ENCODE data around the gene TAF1D. TPM values are rescaled to one million over a fixed set of nuclear protein-coding genes. Genes with fewer than 3 reads are reported as not detected.

TAF1D gene
- total RNA-seq, 1 donor from 2014 or later, result 83.2 TPM

- Histone ChIP-seq H3K36me3 (peaks cover 10% of the 10 kb centered on the region), H3K27me3 (ENCODE audit: low read depth) (no peaks in the 10 kb centered on the region), H3K27ac (no peak overlapping the region), H3K9me3 (no peaks in the 10 kb centered on the region), H3K4me1 (peaks cover 29% of the 10 kb centered on the region), H3K4me3 (no peak overlapping the region)
- intact Hi-C loops (cut with DNase I), result no loop called here
- no peak for ATAC-seq
- DNase-seq, result no peak
- no peak for TF ChIP-seq CTCF (IDR thresholded peaks at IDR 0.05)
Observed at GRCh38 chr11:93744669-93745004, 3.3 kb upstream of the TAF1D start.

- Histone ChIP-seq H3K4me1 (peaks cover 43% of the 10 kb centered on the region), H3K9me3 (no peaks in the 10 kb centered on the region), H3K27ac (no peak overlapping the region), H3K4me3 (no peak overlapping the region), H3K27me3 (ENCODE audit: low read depth) (no peaks in the 10 kb centered on the region), H3K36me3 (peaks cover 20% of the 10 kb centered on the region)
- intact Hi-C loops (cut with DNase I), result no loop called here
- DNase-seq (peak; percentile 47), ATAC-seq (no peak)
- no peak for TF ChIP-seq CTCF (IDR thresholded peaks at IDR 0.05)
Observed at GRCh38 chr11:93743291-93743690, 2.0 kb upstream of the TAF1D start.

GRCh38 chr11:93741882-93742226, 559 bp upstream of the TAF1D start:
- no peak for DNase-seq
- Histone ChIP-seq H3K27ac (peak overlapping the region; percentile 94), H3K4me1 (peaks cover 55% of the 10 kb centered on the region), H3K4me3 (peak overlapping the region; percentile 84), H3K27me3 (ENCODE audit: low read depth) (no peaks in the 10 kb centered on the region), H3K9me3 (no peaks in the 10 kb centered on the region), H3K36me3 (peaks cover 34% of the 10 kb centered on the region)
- peak; percentile 75 to 80 for ATAC-seq
- intact Hi-C loops (cut with DNase I), result no loop called here
- TF ChIP-seq CTCF (IDR thresholded peaks at IDR 0.05), result no peak

- Histone ChIP-seq H3K27me3 (ENCODE audit: low read depth) (no peaks in the 10 kb centered on the region), H3K9me3 (no peaks in the 10 kb centered on the region), H3K4me3 (peak overlapping the region; percentile 84), H3K27ac (peak overlapping the region; percentile 94), H3K4me1 (peaks cover 53% of the 10 kb centered on the region), H3K36me3 (peaks cover 46% of the 10 kb centered on the region)
- DNase-seq (peak; percentile 77), ATAC-seq (peak; percentile 76 to 80)
- intact Hi-C loops (cut with DNase I), result no loop called here
- no peak for TF ChIP-seq CTCF (IDR thresholded peaks at IDR 0.05)
Observed at GRCh38 chr11:93740730-93741093, 583 bp downstream of the TAF1D start.

- Histone ChIP-seq H3K36me3 (peaks cover 51% of the 10 kb centered on the region), H3K4me1 (peaks cover 51% of the 10 kb centered on the region), H3K27ac (peak overlapping the region; percentile 94)
Observed at GRCh38 chr11:93740031-93740729, 1.1 kb downstream of the TAF1D start.

More at GRCh38 chr11:93740031-93740729, 1.1 kb downstream of the TAF1D start:
- DNase-seq, result peak; percentile 56
- no peak for TF ChIP-seq CTCF (IDR thresholded peaks at IDR 0.05)
- H3K27me3 ChIP-seq (ENCODE audit: low read depth), result no peaks in the 10 kb centered on the region
- no peaks in the 10 kb centered on the region for H3K9me3 ChIP-seq
- ATAC-seq, result peak in 1 of 2 donors; percentile 1
- peak overlapping the region; percentile 84 for H3K4me3 ChIP-seq
- intact Hi-C loops (cut with DNase I), result no loop called here
